Stomach smooth muscle (tissue), 2 donors: ENCODE data around the gene FBH1.
"Not testable (repeated sequence)": the region's sequence is repeated elsewhere in the genome, so short reads cannot be mapped to it uniquely, and the experiment has no call there.

ENCODE experiments used
- H3K27ac ChIP-seq: one replicate; pipeline ENCODE4 v1.7.0; 2013; ENCODE audit warnings: mild to moderate bottlenecking, low read length, inconsistent platforms
- H3K27me3 ChIP-seq, 2 donors: one replicate each; pipeline ENCODE4 v1.7.0; 2013; ENCODE audit warnings: low read length in 2 of 2; ENCODE audit not compliant: insufficient read depth in 2 of 2, control insufficient read depth in 1 of 2
- H3K36me3 ChIP-seq, 2 donors: one replicate each; pipeline ENCODE4 v1.7.0; 2013; ENCODE audit warnings: low read length in 2 of 2; ENCODE audit not compliant: control insufficient read depth in 2 of 2, insufficient read depth in 2 of 2
- H3K4me1 ChIP-seq: one replicate; pipeline ENCODE4 v1.7.0; 2013; ENCODE audit warnings: low read length; ENCODE audit not compliant: control insufficient read depth, insufficient read depth
- H3K4me3 ChIP-seq, 2 donors: one replicate each; pipeline ENCODE4 v1.7.0; 2013; ENCODE audit warnings: low read length in 2 of 2
- H3K9ac ChIP-seq, 2 donors: one replicate each; pipeline ENCODE4 v1.7.0; 2013; ENCODE audit warnings: low read length in 2 of 2, mild to moderate bottlenecking in 1 of 2
- H3K9me3 ChIP-seq, 2 donors: one replicate each; pipeline ENCODE4 v1.7.0; 2013; ENCODE audit warnings: low read length in 2 of 2; ENCODE audit not compliant: control insufficient read depth in 2 of 2
- donor health status: healthy.
- donor health status: Pancreatic carcinoma.

The FBH1 gene

DNA sequence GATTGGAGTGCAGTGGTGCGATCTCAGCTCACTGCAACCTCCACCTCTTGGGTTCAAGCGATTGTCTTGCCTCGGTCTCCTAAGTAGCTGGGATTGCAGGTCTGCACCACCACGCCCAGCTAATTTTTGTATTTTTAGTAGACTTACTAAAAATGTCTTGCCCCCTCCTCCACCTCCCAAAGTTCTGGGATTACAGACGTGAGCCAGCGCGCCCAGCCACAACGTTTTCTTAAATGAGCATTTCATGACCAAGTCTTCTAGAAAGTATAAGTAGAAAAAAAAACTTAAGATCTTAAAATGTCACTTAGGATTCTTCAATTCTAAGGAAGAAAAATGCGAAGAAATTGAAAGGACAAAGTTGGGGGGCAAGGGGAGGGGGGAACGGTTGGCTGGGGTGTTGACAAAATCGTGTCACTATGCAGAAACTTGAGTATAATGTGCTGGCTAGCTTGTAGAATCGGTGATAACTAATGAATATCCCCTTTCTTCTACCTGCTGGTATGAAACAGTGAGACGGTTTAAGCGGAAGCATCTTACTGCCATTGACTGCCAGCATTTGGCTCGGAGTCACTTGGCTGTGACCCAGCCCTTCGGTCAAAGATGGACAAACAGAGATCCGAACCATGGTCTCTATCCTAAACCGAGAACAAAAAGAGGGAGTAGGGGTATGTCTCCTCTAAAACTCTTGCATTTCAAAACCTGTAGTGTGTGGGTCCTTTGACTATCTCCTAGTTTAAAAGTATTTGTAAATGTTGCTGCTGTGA, 12.7 kb downstream of the FBH1 start:
- Histone ChIP-seq H3K9me3 (peaks cover 0 to 7% of the 10 kb centered on the region in 2 donors), H3K36me3 (peaks cover 12 to 14% of the 10 kb centered on the region in 2 donors), H3K27me3 (no peaks in the 10 kb centered on the region), H3K4me3 (no peak overlapping the region), H3K9ac (no peak overlapping the region), H3K27ac (no peak overlapping the region), H3K4me1 (peaks cover 7% of the 10 kb centered on the region)

DNA sequence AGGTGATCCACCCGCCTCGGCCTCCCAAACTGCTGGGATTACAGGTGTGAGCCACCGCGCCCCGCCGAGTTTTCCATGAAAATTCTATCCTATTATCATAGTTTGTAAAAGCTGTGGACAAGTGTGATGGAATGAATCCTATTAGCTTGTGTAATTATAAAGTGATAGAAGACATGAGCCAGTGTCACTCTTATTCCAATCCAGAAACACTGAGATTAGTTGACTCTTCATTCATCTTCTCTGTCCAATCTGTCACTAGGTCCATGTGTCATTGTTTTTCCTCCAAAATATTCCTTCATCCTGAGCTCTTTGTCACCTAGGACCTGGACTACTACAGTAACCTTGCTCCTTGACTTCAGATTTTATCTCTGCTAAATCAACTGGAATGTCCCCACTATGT, 13.5 kb downstream of the FBH1 start:
- Histone ChIP-seq H3K9ac (no peak overlapping the region), H3K4me1 (peaks cover 7% of the 10 kb centered on the region), H3K4me3 (no peak overlapping the region), H3K36me3 (peaks cover 10 to 12% of the 10 kb centered on the region in 2 donors), H3K27ac (no peak overlapping the region), H3K9me3 (no peaks in the 10 kb centered on the region), H3K27me3 (no peaks in the 10 kb centered on the region)

DNA sequence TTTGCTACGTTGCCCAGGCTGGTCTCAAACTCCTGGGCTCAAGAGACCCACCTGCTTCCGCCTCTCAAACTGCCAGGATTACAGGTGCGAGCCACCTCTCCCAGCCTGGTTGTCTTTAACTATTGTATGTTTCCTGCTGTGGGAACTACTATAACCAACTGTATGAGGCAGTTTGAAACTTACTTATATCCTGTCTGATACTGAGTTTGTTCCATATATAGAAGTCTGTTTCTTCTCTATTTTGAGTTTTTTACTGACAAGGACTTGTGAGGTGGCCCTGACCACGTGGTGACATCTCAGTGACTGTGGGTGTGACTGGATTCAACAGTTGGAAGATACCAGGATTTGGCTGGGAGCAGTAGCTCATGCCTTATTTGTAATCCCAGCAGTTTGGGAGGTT, 14.2 kb downstream of the FBH1 start:
- H3K27ac ChIP-seq = no peak overlapping the region
- no peak overlapping the region for H3K4me3 ChIP-seq
- H3K9ac ChIP-seq = no peak overlapping the region
- no peaks in the 10 kb centered on the region for H3K9me3 ChIP-seq
- H3K4me1 ChIP-seq = peaks cover 7% of the 10 kb centered on the region
- H3K36me3 ChIP-seq = peaks cover 14 to 15% of the 10 kb centered on the region in 2 donors
- H3K27me3 ChIP-seq = no peaks in the 10 kb centered on the region

DNA sequence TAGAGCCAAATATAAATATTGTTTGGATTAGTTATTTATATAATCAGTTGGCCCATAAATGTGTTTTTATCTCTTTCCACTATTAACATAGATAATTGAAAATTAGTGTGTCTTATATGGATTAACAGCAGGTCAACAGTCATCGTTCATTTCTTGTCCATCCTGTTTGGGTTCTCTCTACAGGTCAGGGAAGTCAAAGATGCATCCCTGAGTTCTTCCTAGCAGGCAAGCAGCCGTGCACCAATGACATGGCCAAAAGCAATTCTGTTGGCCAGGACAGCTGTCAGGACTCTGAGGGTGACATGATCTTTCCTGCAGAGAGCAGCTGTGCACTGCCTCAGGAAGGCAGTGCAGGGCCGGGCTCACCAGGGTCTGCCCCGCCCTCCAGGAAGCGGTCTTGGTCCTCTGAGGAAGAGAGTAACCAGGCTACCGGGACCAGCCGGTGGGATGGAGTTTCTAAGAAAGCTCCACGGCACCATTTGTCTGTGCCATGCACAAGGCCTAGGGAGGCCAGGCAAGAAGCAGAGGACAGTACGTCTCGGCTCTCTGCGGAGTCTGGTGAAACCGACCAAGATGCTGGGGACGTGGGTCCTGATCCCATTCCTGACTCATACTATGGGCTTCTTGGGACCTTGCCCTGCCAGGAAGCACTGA, 15.9 kb downstream of the FBH1 start:
- Histone ChIP-seq H3K9me3 (no peaks in the 10 kb centered on the region), H3K36me3 (peaks cover 23 to 28% of the 10 kb centered on the region in 2 donors), H3K4me3 (no peak overlapping the region), H3K27ac (no peak overlapping the region), H3K9ac (no peak overlapping the region), H3K4me1 (peaks cover 7% of the 10 kb centered on the region), H3K27me3 (no peaks in the 10 kb centered on the region)

DNA sequence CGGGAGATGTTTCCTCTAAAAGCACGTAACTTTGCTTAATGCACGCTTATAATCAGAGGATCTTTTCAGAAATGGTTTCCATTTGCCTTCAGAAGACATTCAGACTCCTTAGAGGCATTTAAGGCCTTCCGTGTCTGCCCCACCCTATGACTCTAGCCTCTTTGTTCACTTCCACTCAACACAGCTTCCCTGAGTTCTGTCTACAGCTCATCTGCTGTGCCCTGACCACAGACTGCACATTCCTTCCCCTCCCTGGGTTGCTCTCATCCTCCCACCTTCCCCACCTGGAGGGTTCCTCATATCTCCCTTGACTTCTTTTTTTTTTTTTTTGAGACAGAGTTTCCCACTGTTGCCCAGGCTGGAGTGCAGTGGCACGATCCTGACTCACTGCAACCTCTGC, 16.6 kb downstream of the FBH1 start:
- Histone ChIP-seq H3K4me3 (no peak overlapping the region), H3K36me3 (peaks cover 30 to 35% of the 10 kb centered on the region in 2 donors), H3K27ac (no peak overlapping the region), H3K9ac (no peak overlapping the region), H3K27me3 (no peaks in the 10 kb centered on the region), H3K4me1 (peaks cover 7% of the 10 kb centered on the region), H3K9me3 (no peaks in the 10 kb centered on the region)

DNA sequence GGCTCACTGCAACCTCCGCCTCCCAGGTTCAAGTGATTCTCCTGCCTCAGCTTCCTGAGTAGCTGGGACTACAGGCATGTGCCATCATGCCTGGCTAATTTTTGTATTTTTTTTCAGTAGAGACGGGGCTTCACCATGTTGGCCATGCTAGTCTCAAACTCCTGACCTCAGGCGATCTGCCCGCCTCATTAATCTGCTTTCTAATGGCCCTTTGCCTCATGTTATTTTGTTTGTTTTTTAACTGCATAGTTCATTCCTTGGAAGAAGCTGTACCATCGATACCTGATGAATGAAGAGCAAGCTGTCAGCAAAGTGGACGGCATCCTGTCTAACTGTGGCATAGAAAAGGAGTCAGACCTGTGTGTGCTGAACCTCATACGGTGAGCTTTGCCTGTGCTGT, 18.6 kb downstream of the FBH1 start:
- not testable (repeated sequence) for H3K4me1 ChIP-seq, H3K27ac ChIP-seq, H3K9me3 ChIP-seq, H3K4me3 ChIP-seq, H3K9ac ChIP-seq, H3K27me3 ChIP-seq
- peaks cover 39 to 49% of the 10 kb centered on the region in 2 donors for H3K36me3 ChIP-seq

DNA sequence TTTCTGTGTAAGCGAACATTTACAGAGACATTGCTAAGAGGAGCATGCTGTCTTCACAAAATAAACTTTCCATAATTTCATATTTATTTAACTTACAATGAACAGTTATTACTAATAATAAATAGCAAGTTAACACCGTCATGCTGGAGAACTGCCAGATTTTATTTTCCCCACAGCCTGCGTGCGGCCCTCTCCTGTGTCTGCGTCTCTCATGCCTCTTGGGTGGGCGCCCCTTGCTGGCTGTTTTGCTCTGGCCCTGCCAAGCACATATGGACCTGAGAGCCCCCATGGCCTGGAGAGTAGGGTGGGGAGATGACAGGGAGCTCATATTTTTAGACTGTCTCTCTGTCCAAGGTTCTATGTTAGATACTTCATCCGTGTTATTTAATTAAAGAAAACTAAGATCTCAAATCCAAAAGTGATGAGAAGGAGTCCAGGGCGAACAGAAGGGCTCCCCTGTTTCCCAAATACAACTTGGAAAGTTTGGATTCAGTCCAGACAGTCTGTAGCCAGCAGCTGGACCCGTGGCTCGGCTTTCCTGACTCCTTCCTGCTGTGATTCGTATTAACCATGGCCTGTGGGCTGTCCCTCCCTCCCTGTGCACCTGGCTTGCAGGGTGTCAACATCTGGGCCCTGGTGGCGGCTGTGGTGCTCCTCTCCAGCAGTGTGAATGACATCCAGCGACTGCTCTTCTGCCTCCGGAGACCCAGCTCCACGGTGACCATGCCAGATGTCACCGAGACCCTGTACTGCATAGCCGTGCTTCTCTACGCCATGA, 20.5 kb downstream of the FBH1 start:
- Histone ChIP-seq H3K27me3 (no peaks in the 10 kb centered on the region), H3K9me3 (no peaks in the 10 kb centered on the region), H3K4me1 (peaks cover 7% of the 10 kb centered on the region), H3K36me3 (peaks cover 58 to 65% of the 10 kb centered on the region in 2 donors), H3K9ac (no peak overlapping the region), H3K4me3 (no peak overlapping the region), H3K27ac (peak overlapping the region; percentile 24)

DNA sequence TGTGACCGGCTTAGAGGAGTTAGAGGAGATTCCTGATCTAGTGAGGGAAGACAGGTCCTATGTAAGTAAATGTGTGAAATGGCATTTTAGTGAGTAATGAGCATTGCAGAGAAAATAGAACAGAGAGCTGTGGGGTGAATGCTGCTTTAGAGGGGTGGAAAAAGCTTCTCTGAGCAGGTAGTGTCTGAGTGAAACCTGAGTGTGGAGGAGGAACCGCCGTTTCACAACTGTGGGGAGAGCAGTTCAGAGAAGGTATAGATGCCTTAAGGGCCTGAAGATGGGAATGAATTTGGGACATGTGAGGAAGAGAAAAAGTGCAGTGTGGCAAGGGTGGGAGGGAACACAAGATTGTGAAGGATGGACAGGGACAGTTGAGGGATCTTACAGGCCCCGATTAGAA, 21.6 kb downstream of the FBH1 start:
- H3K4me1 ChIP-seq = no peaks in the 10 kb centered on the region
- H3K9me3 ChIP-seq = no peaks in the 10 kb centered on the region
- no peak overlapping the region for H3K9ac ChIP-seq
- H3K36me3 ChIP-seq = peaks cover 62 to 66% of the 10 kb centered on the region in 2 donors
- no peak overlapping the region for H3K27ac ChIP-seq
- no peak overlapping the region for H3K4me3 ChIP-seq
- no peaks in the 10 kb centered on the region for H3K27me3 ChIP-seq

DNA sequence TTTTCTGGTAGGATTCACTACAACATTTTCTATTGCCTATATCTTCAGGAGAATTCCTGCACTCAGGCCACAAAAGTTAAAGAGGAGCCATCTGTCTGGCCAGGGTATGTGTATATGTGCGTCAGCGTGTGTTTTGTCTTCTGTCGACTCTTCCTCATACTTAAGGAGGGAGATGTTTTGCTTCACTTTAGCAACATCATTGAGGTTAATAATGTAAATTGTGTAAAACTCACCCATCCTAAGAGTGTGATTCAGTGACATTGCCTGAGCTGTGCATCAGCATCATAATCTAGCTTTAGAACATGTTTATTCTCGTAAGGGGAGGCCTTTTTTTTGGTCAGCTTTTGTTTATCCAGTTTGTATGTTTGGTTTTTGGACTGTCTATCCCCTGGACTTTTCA, 23.7 kb downstream of the FBH1 start:
- Histone ChIP-seq H3K9ac (no peak overlapping the region), H3K9me3 (no peaks in the 10 kb centered on the region), H3K27ac (no peak overlapping the region), H3K4me1 (no peaks in the 10 kb centered on the region), H3K4me3 (no peak overlapping the region), H3K36me3 (peaks cover 75 to 79% of the 10 kb centered on the region in 2 donors), H3K27me3 (no peaks in the 10 kb centered on the region)

DNA sequence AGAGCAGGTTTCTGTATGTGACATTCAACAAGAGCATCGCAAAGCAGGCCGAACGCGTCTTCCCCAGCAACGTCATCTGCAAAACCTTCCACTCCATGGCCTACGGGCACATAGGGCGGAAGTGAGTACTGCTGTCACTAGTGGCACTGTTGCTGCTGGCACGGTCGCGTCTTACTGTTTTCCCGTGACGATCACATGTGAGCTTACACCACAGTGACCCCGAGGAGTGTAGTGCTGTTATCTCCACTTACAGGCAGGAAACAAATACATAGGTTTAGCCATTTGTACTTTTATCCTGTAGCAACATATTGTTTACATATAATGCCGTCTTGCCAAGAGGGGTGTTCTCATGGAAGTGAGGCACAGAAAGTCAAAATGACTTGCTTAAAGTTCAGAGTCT, 25.4 kb downstream of the FBH1 start:
- no peak overlapping the region for H3K27ac ChIP-seq
- H3K27me3 ChIP-seq = no peaks in the 10 kb centered on the region
- H3K9me3 ChIP-seq = no peaks in the 10 kb centered on the region
- no peaks in the 10 kb centered on the region for H3K4me1 ChIP-seq
- H3K4me3 ChIP-seq = no peak overlapping the region
- no peak overlapping the region for H3K9ac ChIP-seq
- H3K36me3 ChIP-seq = peaks cover 73 to 78% of the 10 kb centered on the region in 2 donors
